ENCODE measurements around the gene DDX49.
"Not testable (repeated sequence)": the region's sequence is repeated elsewhere in the genome, so short reads cannot be mapped to it uniquely, and the experiment has no call there.

DDX49 gene

GRCh38 chr19:18895824-18896341, 23.6 kb upstream of the DDX49 start, which contains the start of gene CERS1:
CERS1 (minus strand) TSS chr19:18896158; CDS start chr19:18896072, 86 bp downstream.
- DNase-seq, result no peak

DNA sequence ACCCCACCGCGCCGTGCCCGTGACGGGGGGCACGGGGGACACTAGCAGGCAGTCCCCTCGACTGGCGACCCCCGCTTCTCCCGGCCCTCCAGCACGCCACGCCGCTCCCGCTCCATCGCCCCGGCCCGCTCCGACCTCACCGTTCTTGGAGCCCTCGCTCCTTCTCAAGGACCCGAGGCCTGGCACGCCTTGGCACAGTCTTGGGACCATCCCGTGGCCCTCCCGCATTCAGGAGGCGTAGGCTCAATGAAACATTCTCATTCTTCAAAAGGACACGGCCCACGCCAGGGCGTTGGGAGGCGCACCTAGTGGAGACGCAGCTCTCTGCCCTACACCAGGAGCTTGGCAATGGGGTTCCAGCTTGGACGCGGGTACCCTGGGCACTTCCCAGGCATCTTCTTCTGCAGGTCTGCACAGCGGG, 23.1 kb upstream of the DDX49 start:
- no peak for DNase-seq

DNA sequence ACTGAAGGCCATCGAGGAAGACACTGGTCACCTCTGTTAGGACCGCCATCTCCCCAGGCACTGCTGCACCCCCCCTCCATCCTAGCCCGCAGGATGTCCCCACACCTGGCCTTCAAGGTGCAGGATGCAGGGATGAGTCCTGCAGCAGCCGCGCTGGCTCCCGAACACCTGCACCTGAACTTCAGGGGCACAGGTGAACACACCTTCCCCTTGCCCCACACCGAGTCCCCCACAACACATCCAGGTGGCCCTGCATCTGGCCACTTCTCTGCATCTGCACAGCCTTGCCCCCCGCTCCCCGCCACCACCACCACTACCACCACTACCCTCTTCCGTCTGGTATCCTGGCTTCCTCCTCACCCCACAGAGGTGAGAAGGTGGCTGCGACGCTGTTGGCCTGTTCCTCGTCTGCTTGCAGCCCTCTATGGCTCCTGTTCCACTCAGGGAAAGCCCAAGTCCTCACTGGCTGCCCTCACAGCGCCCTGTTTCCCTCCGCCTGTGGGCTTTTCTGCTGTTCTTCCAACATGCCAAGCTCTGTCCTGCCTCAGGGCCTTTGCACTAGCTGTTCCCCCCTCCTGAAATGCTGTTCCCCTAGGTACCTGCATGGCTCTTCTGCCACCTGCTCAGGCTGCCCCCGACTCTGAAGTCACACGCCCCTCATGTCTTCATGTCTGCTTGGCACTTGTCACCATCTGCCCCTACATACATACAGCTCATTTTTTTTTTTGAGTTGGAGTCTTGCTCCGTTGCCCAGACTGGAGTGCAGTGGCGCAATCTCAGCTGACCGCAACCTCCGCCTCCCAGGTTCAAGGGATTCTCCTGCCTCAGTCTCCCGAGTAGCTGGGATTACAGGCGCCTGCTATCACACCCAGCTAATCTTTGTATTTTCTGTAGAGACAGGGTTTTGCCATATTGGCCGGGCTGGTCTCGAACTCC, 22.2 kb upstream of the DDX49 start:
- no peak for DNase-seq

- no peak for DNase-seq
Measured at GRCh38 chr19:18898081-18898606, 21.4 kb upstream of the DDX49 start.

DNA sequence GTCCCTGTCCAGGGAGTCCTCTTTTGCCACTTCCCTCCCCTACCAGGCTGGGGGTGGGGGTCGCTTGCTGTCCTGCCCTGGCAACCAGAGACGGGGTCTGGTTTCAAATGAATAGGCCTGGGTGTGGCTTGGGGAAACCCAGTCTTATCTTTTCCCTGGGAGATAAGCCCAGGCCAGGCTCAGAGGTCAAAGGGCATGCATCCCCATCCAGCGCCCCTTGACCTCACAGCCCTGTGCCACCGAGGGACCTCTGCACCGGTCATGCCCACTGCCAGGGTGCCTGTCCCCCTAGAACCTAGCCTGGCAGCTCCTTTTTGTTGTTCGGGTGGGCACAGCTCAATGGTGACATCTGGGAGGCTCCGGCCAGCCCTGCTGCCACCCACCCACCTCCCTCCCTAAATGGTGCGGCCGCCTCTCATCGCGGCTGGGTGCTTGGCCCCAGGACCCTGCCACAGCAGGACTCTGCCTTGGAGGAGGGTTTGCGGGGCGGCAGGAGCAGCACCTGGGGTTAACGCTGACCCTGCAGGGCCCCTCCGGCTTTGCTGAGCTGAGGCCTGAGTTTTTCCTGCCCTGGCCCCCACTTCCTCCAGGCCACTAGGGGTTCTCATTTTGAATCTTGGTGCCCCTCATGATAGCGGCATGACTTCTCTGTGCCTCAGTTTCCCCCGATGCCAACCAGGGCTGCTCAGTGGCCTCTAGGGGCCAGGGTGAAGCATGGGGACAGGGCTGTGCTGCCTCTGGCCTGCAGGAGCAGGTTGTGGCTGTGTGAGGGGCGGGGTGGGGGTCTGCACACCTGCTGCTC, 20.7 kb upstream of the DDX49 start:
- DNase-seq, result no peak

DNA sequence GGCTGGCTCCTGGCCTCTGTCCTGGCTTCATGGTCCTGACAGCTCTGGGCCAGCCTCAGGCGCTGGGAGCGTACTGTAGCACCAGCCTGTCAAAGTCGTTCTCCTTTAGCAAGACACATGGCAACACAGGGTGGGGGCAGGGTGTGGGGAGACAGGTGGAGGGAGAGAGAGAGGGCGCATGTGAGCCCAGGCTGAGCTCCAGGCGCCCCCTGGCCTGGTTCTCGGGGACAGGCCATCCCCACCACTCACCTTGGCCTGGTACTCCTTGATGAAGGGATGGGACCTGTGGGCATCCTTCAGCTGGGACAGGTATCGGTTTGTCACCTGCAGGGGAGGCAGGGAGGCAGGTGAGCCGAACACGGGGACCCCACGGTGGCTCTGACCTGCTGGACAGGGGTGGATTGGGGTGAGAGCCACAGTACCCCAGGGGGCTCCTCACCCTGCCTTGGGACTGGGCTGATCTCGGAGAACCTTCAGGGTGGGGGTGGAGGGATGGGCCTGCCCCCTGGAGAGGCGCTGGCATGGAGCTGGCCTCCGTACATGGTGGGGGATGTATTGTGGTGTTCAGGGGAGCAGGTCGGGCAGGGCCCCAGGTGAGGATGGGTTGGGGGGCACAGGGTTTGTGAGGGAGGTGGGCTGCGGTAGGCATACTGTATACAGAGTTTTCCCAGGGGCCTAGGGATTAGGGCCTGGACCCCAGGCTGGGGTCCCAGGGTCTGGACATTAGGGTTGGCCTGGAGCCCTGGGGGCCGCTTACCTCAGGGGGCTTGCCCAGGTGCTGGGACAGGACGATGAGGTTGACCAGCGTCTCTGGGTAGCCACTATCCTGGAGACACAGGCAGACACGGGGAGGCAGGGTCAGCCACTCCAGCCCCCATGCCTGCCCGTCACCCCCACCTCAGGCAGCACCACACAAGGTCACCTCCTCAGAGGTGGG, 19.6 kb upstream of the DDX49 start:
- DNase-seq, result no peak

GRCh38 chr19:18900700-18901481, 18.6 kb upstream of the DDX49 start:
- DNase-seq, result no peak

DNA sequence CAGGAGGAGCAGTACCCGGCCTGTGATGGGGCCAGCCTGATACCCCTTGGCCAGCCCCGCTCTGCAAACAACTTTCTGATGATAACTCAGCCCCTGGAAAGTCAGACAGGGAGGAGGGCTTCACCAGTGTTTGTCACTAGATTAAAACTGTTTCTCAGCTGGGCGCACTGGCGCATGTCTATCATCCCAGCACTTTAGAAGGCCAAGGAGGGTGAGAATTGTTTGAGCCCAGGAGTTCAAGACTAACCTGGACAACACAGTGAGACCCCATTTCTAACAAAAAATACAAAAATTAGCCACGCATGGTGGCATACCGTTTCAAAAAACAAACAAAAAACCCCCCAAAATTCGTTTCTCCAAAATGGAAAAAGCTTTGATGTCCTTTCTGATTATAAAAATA, 18.0 kb upstream of the DDX49 start:
- no peak for DNase-seq

DNA sequence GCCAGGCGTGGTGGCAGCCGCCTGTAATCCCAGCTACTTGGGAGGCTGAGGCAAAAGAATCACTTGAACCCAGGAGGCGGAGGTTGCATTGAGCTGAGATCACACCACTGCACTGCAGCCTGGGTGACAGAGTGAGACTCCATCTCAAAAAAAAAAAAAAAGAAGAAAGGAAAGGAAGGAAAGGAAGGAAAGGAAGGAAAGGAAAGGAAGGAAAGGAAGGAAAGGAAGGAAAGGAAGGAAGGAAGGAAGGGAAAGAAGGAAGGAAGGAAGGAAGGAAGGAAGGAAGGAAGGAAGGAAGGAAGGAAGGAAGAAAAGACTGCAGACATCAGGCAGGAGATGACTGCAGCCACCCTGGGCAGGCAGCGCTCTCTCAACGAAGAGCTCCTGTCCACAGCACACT, 17.0 kb upstream of the DDX49 start:
- DNase-seq, result not testable (repeated sequence)

DNA sequence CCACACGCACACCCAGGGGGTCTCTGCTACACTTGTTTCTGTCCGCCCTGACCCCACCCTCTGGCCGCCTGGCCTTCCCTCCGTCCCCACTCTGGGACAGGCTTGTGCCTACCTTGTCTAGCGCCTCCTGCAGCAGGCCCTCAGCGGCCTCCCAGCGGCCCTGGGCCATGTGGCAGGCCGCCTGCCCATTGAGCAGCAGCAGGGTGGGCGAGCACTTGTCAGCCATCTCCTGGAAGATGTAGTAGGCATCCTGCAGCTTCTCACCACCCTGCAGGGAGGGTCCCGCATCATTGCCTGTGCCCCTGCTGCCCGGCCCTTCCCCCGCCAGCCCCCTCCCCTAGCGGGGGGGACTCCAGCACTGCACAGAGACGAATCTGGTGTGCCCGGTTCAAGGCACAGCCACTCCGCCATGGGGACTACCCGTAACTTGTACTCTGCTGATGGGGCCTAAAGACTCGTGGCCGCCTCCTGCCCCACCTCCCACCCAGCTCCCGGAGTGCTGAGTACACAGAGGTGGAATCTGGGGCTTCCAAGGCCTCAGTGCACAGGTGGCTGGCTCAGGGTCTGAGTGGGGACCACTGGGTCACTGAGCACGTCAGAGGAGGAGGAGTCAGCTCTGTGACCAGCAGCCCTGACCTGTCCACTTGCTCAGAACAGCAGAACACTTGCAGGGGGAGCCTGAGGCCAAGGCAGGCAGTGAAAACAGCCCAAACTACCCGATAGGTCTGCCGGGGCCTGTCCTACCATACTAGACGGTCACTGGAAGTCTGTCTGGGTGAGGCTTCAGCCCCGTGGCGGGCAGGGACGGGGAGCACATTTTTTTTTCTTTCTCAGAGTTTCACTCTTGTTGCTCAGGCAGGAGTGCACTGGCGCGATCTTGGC, 16.1 kb upstream of the DDX49 start:
- no peak for DNase-seq

DNA sequence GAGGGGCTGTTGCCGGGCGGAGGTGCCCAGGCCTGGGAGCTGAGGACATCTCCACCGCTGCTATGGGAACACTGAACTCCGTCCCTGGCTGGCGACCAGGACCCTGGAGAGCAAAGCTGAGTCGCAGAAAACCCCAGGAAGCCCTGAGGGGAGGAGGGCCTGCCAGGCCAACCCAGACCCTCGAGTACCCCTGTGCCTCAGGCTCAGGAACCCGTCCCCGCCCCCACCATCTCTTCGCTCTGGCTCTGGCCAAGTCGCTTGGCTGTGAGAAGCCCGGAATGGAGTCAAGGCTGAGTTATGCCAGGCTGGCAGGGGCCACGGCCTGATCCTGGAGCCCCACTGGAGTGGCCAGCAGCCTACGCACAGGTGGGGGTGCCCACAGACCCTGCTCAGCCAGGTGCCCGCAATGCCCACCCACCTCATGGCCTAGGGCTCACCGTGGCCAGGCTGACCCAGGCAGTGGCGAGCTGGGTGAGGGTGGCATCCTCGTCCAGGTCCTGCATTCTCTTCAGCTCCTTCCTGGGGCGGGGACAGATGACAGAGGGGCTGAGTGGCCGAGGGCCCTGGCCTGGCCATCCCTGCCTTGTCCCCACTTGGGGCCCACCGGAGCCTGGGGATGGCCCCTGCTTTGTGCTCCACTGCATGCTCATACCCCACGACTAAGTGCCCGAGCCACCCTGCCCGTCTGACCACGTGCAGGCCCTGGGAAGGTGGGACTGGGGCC, 15.0 kb upstream of the DDX49 start:
- DNase-seq, result no peak

- DNase-seq, result no peak
Measured at GRCh38 chr19:18905058-18905456, 14.5 kb upstream of the DDX49 start.

- no peak for DNase-seq
Measured at GRCh38 chr19:18905513-18906236, 13.8 kb upstream of the DDX49 start.

GRCh38 chr19:18906605-18907519, 12.7 kb upstream of the DDX49 start:
- DNase-seq, result no peak

GRCh38 chr19:18908917-18909619, 10.4 kb upstream of the DDX49 start:
- DNase-seq, result no peak

GRCh38 chr19:18910010-18910409, 9.5 kb upstream of the DDX49 start:
- DNase-seq, result no peak

- DNase-seq, result no peak
Measured at GRCh38 chr19:18910801-18911436, 8.6 kb upstream of the DDX49 start.

All from NCI-H2081 (cell line).